Naive thymus-derived CD4-positive, alpha-beta T cell (primary cell): ENCODE data around the gene LCORL. TPM values are rescaled to one million over a fixed set of nuclear protein-coding genes. Genes with fewer than 3 reads are reported as not detected.
"Not testable (repeated sequence)": the region's sequence is repeated elsewhere in the genome, so short reads cannot be mapped to it uniquely, and the experiment has no call there.

Experiments
- ATAC-seq: fragments of 150-1000 bp; cut with Tn5 transposase; 2 replicates; pipeline ENCODE4 v1.10.0; 2021; ENCODE audit warnings: mild to moderate bottlenecking, moderate library complexity
- CTCF ChIA-PET: fragments of 350-600 bp; sonication (Branson Sonifier 250); formaldehyde crosslinking; loops from one replicate; lab custom pipeline; 2021; ENCODE audit warnings: antibody characterized with exemption; lab: Charles Lee
- POLR2A ChIA-PET: fragments of 350-600 bp; sonication (Branson Sonifier 250); formaldehyde crosslinking; loops from one replicate; lab custom pipeline; 2021; ENCODE audit warnings: antibody characterized with exemption, inconsistent platforms; lab: Charles Lee
- DNase-seq, 9 donors: peaks; one replicate each; pipeline versions ENCODE4 v3.0.0 to v3.0.0-alpha.2; 2020 to 2022; ENCODE audit warnings: mixed read lengths in 1 of 9
- H3K27ac ChIP-seq: one replicate; pipeline ENCODE4 v1.7.0; 2013; ENCODE audit warnings: mild to moderate bottlenecking, low read depth, low read length, moderate library complexity
- H3K27me3 ChIP-seq, 2 donors: one replicate each; pipeline ENCODE4 v1.7.0; 2013; ENCODE audit warnings: low read length in 2 of 2, mild to moderate bottlenecking in 2 of 2, moderate library complexity in 2 of 2; ENCODE audit not compliant: control insufficient read depth in 2 of 2, insufficient read depth in 2 of 2
- H3K36me3 ChIP-seq, 3 experiments: 1 replicate in 2 of 3; 2 replicates in 1 of 3; pipeline ENCODE4 v1.7.0; 2013; ENCODE audit warnings: low read length in 3 of 3, mild to moderate bottlenecking in 3 of 3, moderate library complexity in 1 of 3; ENCODE audit not compliant: insufficient read depth in 3 of 3, control insufficient read depth in 2 of 3
- H3K4me1 ChIP-seq, 2 donors: one replicate each; pipeline ENCODE4 v1.7.0; 2013; ENCODE audit warnings: low read length in 2 of 2, mild to moderate bottlenecking in 2 of 2, moderate library complexity in 1 of 2; ENCODE audit not compliant: control insufficient read depth in 2 of 2, insufficient read depth in 2 of 2
- H3K4me3 ChIP-seq: 2 replicates; pipeline ENCODE4 v1.7.0; 2013; ENCODE audit warnings: mild to moderate bottlenecking, low read length
- H3K9me3 ChIP-seq, 3 experiments: 1 replicate in 2 of 3; 2 replicates in 1 of 3; pipeline ENCODE4 v1.7.0; 2013; ENCODE audit warnings: low read length in 3 of 3; ENCODE audit not compliant: control insufficient read depth in 2 of 3
- H3K27ac Mint-ChIP-seq, 9 donors: one replicate each; pipeline ENCODE4 v1.8.0; 2020 to 2022; ENCODE audit warnings: mixed read lengths in 9 of 9, mild to moderate bottlenecking in 8 of 9, moderate library complexity in 5 of 9, inconsistent platforms in 2 of 9
- H3K27me3 Mint-ChIP-seq, 5 donors: one replicate each; pipeline ENCODE4 v1.8.0; 2021 to 2022; ENCODE audit warnings: mixed read lengths in 5 of 5, mild to moderate bottlenecking in 1 of 5
- H3K36me3 Mint-ChIP-seq, 5 donors: one replicate each; pipeline ENCODE4 v1.8.0; 2020 to 2022; ENCODE audit warnings: mixed read lengths in 5 of 5, mild to moderate bottlenecking in 3 of 5, inconsistent platforms in 1 of 5
- H3K4me1 Mint-ChIP-seq, 7 donors: one replicate each; pipeline ENCODE4 v1.8.0; 2020 to 2022; ENCODE audit warnings: mixed read lengths in 7 of 7, mild to moderate bottlenecking in 3 of 7, inconsistent platforms in 1 of 7
- H3K4me3 Mint-ChIP-seq, 10 donors: one replicate each; pipeline ENCODE4 v1.8.0; 2020 to 2022; ENCODE audit warnings: mild to moderate bottlenecking in 10 of 10, mixed read lengths in 10 of 10, moderate library complexity in 6 of 10, inconsistent platforms in 2 of 10
- H3K9me3 Mint-ChIP-seq, 11 donors: one replicate each; pipeline ENCODE4 v1.8.0; 2020 to 2022; ENCODE audit warnings: mixed read lengths in 11 of 11, mild to moderate bottlenecking in 4 of 11, inconsistent platforms in 1 of 11, moderate library complexity in 1 of 11
- intact Hi-C, 2 donors: fragments of 100-400 bp; cut with micrococcal nuclease; formaldehyde crosslinking; loops; one replicate each; pipeline ENCODE4 v1.15.1; 2023
- polyA plus RNA-seq, 2 donors: library from polyadenylated mRNA; unstranded; fragments of 300-500 nt; fragmentation: Illumina TruSeq; gene quantifications; one replicate each; pipeline ENCODE4 v1.2.3, GENCODE V29; 2021
- total RNA-seq, 6 experiments: library from RNA in 5 of 6; stranded (reverse) in 5 of 6; gene quantifications; 1 replicate in 5 of 6; 2 replicates in 1 of 6; pipeline ENCODE4 v1.2.3 and lab custom pipeline; 2021 to 2026

LCORL gene
- total and polyA plus RNA-seq, 7 experiments from 2014 or later: 4.9 to 15.2 (median 11.9) TPM

DNA sequence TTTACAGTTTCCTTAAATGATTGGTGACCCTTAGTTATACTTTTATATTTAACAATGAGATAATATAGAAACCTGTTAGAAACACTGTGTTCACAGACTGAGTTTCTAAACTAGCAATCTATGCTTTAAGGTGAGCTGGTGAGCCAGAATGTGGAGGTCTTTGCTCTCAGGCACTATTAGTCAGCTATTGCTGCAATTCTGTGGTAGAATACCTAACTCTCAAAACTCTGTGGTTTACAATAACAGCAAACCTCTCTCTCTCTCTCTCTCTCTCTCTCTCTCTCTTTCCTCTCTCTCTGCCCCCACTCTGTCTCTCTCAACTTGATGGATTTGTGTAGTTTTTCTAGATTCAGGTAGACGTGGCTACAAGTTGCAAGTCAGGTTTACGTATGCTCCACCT, 17.6 kb upstream of the LCORL start:
- POLR2A ChIA-PET: no interaction called here
- no peak for DNase-seq
- H3K27me3 ChIP-seq: peaks cover 0 to 3% of the 10 kb centered on the region in 2 donors
- H3K9me3 ChIP-seq: no peaks in the 10 kb centered on the region
- H3K4me1 ChIP-seq: no peaks in the 10 kb centered on the region
- Mint-ChIP-seq H3K4me1 (no peaks in the 10 kb centered on the region), H3K9me3 (no peaks in the 10 kb centered on the region), H3K27me3 (peaks cover 27 to 38% (median 35%) of the 10 kb centered on the region in 5 donors), H3K4me3 (no peak overlapping the region), H3K36me3 (no peaks in the 10 kb centered on the region), H3K27ac (peak overlapping the region in 1 of 9 donors; percentile 66)
- H3K4me3 ChIP-seq: no peak overlapping the region
- H3K27ac ChIP-seq: no peak overlapping the region
- H3K36me3 ChIP-seq: no peaks in the 10 kb centered on the region
- no peak for ATAC-seq
- intact Hi-C loops: no loop called here
- CTCF ChIA-PET: no interaction called here

DNA sequence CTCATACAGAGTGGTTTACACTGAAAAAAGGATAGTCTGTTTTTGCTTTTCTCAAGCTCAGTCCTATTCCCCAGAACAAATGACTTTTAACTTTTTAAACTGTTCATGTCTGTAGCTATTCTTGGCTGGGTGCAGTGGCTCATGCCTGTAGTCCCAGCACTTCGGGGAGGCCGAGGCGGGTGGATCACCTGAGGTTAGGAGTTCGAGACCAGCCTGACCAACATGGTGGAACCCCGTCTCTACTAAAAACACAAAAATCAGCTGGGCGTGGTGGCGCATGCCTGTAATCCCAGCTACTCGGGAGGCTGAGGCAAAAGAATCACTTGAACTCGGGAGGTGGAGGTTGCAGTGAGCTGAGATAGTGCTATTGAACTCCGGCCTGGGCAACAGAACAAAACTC, 14.8 kb upstream of the LCORL start:
- H3K4me3 Mint-ChIP-seq, H3K4me1 Mint-ChIP-seq, H3K4me3 ChIP-seq, POLR2A ChIA-PET, H3K9me3 Mint-ChIP-seq, H3K27me3 ChIP-seq, H3K27ac ChIP-seq, H3K36me3 ChIP-seq, DNase-seq, intact Hi-C loops, ATAC-seq, H3K9me3 ChIP-seq, H3K36me3 Mint-ChIP-seq, H3K27ac Mint-ChIP-seq, H3K4me1 ChIP-seq: not testable (repeated sequence)
- CTCF ChIA-PET: interaction anchor here (1.1 kb wide), 1 partner anchor 11 kb away, joined by 3 read pairs; no protein-coding TSS in a partner anchor
- peaks cover 34 to 50% (median 41%) of the 10 kb centered on the region in 5 donors for H3K27me3 Mint-ChIP-seq

DNA sequence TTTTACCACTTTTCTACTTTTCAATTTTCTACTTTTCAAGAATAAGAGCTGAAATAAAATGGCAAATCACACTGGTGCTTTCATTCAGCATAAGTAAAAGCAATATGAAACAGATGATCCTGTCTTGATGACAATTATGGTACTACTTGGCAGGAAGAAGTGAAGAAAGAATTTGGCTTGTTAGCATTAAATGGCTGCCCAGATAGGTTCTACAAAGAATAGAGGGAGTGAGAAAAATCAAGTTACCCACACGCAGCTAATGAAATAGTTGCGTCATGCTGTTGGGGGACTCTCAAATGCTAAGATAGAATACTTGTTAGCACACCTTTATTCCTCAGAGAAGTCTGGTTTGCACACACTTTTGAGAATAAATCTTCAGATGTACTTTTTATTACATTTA, 12.5 kb upstream of the LCORL start:
- Histone ChIP-seq H3K4me3 (no peak overlapping the region), H3K27ac (no peak overlapping the region), H3K27me3 (peaks cover 0 to 3% of the 10 kb centered on the region in 2 donors), H3K4me1 (no peaks in the 10 kb centered on the region), H3K36me3 (no peaks in the 10 kb centered on the region), H3K9me3 (no peaks in the 10 kb centered on the region)
- POLR2A ChIA-PET: no interaction called here
- Mint-ChIP-seq H3K4me1 (no peaks in the 10 kb centered on the region), H3K36me3 (no peaks in the 10 kb centered on the region), H3K27ac (no peak overlapping the region), H3K4me3 (no peak overlapping the region), H3K9me3 (peaks cover 0 to 2% (median 0%) of the 10 kb centered on the region in 11 donors), H3K27me3 (peaks cover 33 to 52% (median 48%) of the 10 kb centered on the region in 5 donors)
- CTCF ChIA-PET: no interaction called here
- intact Hi-C loops: no loop called here
- ATAC-seq (no peak), DNase-seq (no peak)

DNA sequence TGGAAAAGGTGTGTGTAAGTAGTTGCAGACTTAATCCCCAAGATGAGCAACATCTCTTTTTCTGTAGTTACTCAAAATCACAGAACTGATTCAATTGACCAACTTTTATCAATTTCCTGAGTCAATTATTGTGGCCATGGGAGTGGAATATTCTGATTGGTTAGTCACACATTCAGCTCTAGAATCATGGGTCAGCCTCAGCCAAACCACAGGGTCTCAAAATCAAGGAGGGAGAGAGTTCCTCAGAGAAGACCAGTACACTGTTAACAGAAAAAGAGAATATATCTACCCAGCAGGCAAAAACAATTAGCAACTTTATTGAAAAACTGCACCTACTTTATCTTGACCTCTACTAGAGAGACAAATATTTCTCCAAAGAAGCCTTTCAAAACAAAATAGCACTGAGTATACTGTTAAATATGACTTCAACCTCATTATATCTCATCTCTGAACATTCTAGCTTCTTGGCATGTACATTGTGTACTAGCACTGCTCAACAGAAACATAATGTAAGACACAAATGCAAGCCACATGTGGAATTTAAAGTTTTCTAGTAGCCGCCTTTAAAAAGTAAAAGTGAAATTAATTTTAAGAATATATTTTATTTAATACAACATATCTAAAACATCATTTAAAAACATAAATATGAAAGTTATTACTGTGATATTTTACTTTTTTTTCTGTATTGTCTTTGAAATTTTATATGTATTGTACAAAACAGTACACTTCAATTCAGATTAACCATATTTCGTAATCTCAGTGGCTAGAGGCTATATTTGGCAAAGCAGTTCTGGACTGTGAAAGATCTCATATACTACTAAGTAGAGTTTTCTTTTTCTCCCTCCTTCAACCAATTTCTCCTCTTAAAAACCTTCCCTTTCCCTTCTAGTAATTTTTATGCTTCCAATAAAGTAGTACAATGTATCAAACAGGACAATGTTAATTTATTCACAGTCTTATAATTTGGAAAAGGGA, 11.8 kb upstream of the LCORL start:
- Histone ChIP-seq H3K9me3 (no peaks in the 10 kb centered on the region), H3K27ac (no peak overlapping the region), H3K36me3 (no peaks in the 10 kb centered on the region), H3K4me1 (no peaks in the 10 kb centered on the region), H3K4me3 (no peak overlapping the region), H3K27me3 (peaks cover 0 to 3% of the 10 kb centered on the region in 2 donors)
- H3K27ac Mint-ChIP-seq: no peak overlapping the region
- peaks cover 0 to 2% (median 0%) of the 10 kb centered on the region in 11 donors for H3K9me3 Mint-ChIP-seq
- intact Hi-C loops: no loop called here
- DNase-seq (no peak), ATAC-seq (no peak)
- H3K27me3 Mint-ChIP-seq: peaks cover 38 to 55% (median 48%) of the 10 kb centered on the region in 5 donors
- no peak overlapping the region for H3K4me3 Mint-ChIP-seq
- POLR2A ChIA-PET: no interaction called here
- H3K4me1 Mint-ChIP-seq: no peaks in the 10 kb centered on the region
- CTCF ChIA-PET: no interaction called here
- no peaks in the 10 kb centered on the region for H3K36me3 Mint-ChIP-seq

DNA sequence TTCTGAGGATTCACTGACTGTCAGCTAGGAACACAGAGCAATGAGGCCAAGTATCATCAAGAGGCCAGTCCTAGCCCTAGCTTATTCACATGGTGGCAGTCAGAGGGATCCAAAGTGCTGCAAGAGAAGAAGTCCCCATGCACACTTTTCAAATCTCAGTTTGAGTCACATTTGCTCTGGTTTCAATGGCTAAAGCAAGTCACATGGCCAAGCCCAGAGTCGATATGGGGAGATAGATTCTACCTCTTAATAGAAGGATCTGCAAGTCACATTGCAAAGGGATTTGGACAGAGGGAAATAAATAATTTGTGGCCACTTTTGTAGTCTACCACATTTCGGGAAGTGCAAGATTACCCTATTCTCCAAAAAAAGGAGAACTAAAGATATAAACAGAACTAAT, 3.7 kb upstream of the LCORL start:
- Mint-ChIP-seq H3K4me1 (peaks cover under 1 to 13% (median 5%) of the 10 kb centered on the region in 7 donors), H3K4me3 (no peak overlapping the region), H3K36me3 (no peaks in the 10 kb centered on the region), H3K27me3 (peaks cover 13 to 68% (median 19%) of the 10 kb centered on the region in 5 donors), H3K27ac (peak overlapping the region in 1 of 9 donors; percentile 2), H3K9me3 (peaks cover 0 to under 1% (median 0%) of the 10 kb centered on the region in 11 donors)
- POLR2A ChIA-PET: no interaction called here
- Histone ChIP-seq H3K4me1 (peaks cover 0 to 4% of the 10 kb centered on the region in 2 donors), H3K4me3 (no peak overlapping the region), H3K27me3 (no peaks in the 10 kb centered on the region), H3K9me3 (no peaks in the 10 kb centered on the region), H3K36me3 (peaks cover 0 to 11% (median 0%) of the 10 kb centered on the region in 3 experiments), H3K27ac (no peak overlapping the region)
- ATAC-seq (no peak), DNase-seq (no peak)
- intact Hi-C loops: loop anchor here in 1 of 2 donors (10.0 kb wide), 1 partner anchor 690 kb away; no protein-coding TSS in a partner anchor
- CTCF ChIA-PET: interaction anchor here (1.1 kb wide), 1 partner anchor 11 kb away, joined by 3 read pairs; no protein-coding TSS in a partner anchor

DNA sequence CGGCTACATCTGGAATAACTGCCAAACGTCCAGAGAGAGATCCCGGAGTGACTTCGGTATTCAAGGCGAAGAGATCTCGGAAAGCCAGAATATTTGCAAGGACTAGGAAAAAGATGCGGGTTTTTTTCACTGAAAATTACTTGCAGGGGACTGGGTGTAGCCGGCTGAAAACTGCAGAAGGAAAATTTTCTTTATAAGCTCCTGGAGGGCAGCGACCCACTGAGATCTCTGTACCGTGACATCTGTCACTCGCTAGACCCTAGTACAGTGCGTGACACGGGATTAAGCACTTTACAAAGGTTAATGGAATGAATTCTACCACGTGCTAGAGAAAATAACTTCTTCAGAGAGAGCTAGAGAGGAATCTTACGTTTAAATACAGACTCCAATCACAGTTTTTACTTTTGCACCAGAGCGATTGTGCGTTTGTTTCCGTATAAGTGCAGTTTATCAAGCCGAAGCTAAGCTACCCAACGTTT, 1.1 kb upstream of the LCORL start:
- no peaks in the 10 kb centered on the region for H3K9me3 Mint-ChIP-seq
- Histone ChIP-seq H3K4me3 (peak overlapping the region; percentile 94), H3K27ac (peak overlapping the region; percentile 75), H3K9me3 (no peaks in the 10 kb centered on the region), H3K27me3 (no peaks in the 10 kb centered on the region), H3K36me3 (peaks cover 0 to 11% (median 0%) of the 10 kb centered on the region in 3 experiments), H3K4me1 (peaks cover 0 to 9% of the 10 kb centered on the region in 2 donors)
- no peaks in the 10 kb centered on the region for H3K36me3 Mint-ChIP-seq
- DNase-seq (peak in 5 of 9 donors; percentile 7 to 19 (median 11)), ATAC-seq (no peak)
- peak overlapping the region in 8 of 9 donors; percentile 6 to 92 (median 80) for H3K27ac Mint-ChIP-seq
- ChIA-PET POLR2A (interaction anchor here (1.1 to 1.8 kb wide), 2 partner anchors 212 to 408 kb away, joined by 3 to 10 read pairs; partner anchors contain the start of genes DCAF16, MED28 and NCAPG), CTCF (interaction anchor here (0.7 kb wide), 1 partner anchor 10 kb away, joined by 5 read pairs; no protein-coding TSS in a partner anchor)
- H3K27me3 Mint-ChIP-seq: peaks cover 0 to 69% (median 6%) of the 10 kb centered on the region in 5 donors
- peaks cover 12 to 22% (median 16%) of the 10 kb centered on the region in 7 donors for H3K4me1 Mint-ChIP-seq
- intact Hi-C loops: loop anchor here (1.0 to 10.0 kb wide), 12 partner anchors 35 to 1795 kb away; partner anchors contain the start of genes DCAF16 (in 2 of the 2), LAP3 (in 2 of the 2), NCAPG (in 2 of the 2) and MED28 (in 1 of the 2)
- H3K4me3 Mint-ChIP-seq: peak overlapping the region; percentile 89 to 97 (median 91)
